Activated naive CD4-positive, alpha-beta T cell treated with anti-CD3 and anti-CD28 coated beads, Interleukin-2, amount 10 ng/mL, durations not matched to agents 5 hours and 36 hours (primary cell): ENCODE measurements around the gene NLRP12. TPM values are rescaled to one million over a fixed set of nuclear protein-coding genes. Genes with fewer than 3 reads are reported as not detected.

Experiments
- microRNA-seq: library from miRNA; unstranded; fragments of <30 nt; microRNA quantifications from one replicate; pipeline ENCODE4 v1.2.0, GENCODE V29; 2022; ENCODE audit warnings: borderline microRNAs expressed, borderline replicate concordance
- total RNA-seq, 2 experiments: library from RNA; stranded (reverse); gene quantifications; one replicate each; pipeline ENCODE4 v1.2.3, GENCODE V29; 2021

Gene NLRP12
- not detected for total RNA-seq

GRCh38 chr19:53824134-53824611, at the start of gene NLRP12:
TSS of gene NLRP12 (minus strand) at chr19:53824314. CDS start at chr19:53824174, 140 bp downstream.

GRCh38 chr19:53867225-53868090, 43.3 kb upstream of the NLRP12 start, which contains the start of gene MYADM:
TSS of gene MYADM (plus strand) at chr19:53867883. CDS start at chr19:53873530, 5,647 bp downstream.

Small RNA genes lying within 50 kb of the gene (microRNA-seq; reads per million reads assigned to microRNA genes)
- gene MIR1283-2 = not detected
- not detected for gene MIR371A
- not detected for gene MIR372
- not detected for gene MIR373
- not detected for gene MIR516A1
- gene MIR516A2 = not detected
- not detected for gene MIR519A1
- gene MIR521-1 = not detected
- gene MIR522 = not detected
- gene MIR527 = not detected

Other genes with a start within 250 kb of the NLRP12 start
- not detected for gene DPRX, start 192.3 kb downstream of the NLRP12 start, total RNA-seq
- gene MYADM, start 43.6 kb upstream of the NLRP12 start, total RNA-seq = 10 to 100 TPM; 91.4 to 99.9 TPM
- gene PRKCG, start 57.9 kb upstream of the NLRP12 start, total RNA-seq = under 1 TPM in 1 of 2 experiments, not detected in 1; 0.20 TPM
- gene CACNG7, start 85.0 kb upstream of the NLRP12 start, total RNA-seq = not detected
- not detected for gene CACNG8, start 138.6 kb upstream of the NLRP12 start, total RNA-seq
- gene CACNG6, start 167.3 kb upstream of the NLRP12 start, total RNA-seq = not detected
- not detected for gene VSTM1, start 239.6 kb upstream of the NLRP12 start, total RNA-seq